NB4 (cell line): ENCODE data around the gene ASB6.
"Not testable (repeated sequence)": the region's sequence is repeated elsewhere in the genome, so short reads cannot be mapped to it uniquely, and the experiment has no call there.

Experiments
- DNase-seq: peaks from one replicate; pipeline ENCODE4 v3.0.0; 2010; ENCODE audit warnings: low read depth
- H3K4me3 ChIP-seq: one replicate; pipeline ENCODE4 v1.5.1; 2011; ENCODE audit warnings: mild to moderate bottlenecking, low read depth, low read length, moderate library complexity
- CTCF ChIP-seq: IDR thresholded peaks from one replicate; pipeline ENCODE4 v1.5.1; 2012; ENCODE audit warnings: low read depth, low read length
- MAX ChIP-seq: IDR thresholded peaks from 2 replicates; pipeline ENCODE4 v1.6.1; 2011; ENCODE audit warnings: low read depth, low read length
- MYC ChIP-seq: IDR thresholded peaks from 2 replicates; pipeline ENCODE4 v1.6.1; 2011; ENCODE audit warnings: low read depth, low read length
- POLR2A ChIP-seq: IDR thresholded peaks from 2 replicates; pipeline ENCODE4 v1.6.1; 2011; ENCODE audit warnings: mild to moderate bottlenecking; ENCODE audit not compliant: insufficient read length; ENCODE audit errors: extremely low read depth

The ASB6 gene

DNA sequence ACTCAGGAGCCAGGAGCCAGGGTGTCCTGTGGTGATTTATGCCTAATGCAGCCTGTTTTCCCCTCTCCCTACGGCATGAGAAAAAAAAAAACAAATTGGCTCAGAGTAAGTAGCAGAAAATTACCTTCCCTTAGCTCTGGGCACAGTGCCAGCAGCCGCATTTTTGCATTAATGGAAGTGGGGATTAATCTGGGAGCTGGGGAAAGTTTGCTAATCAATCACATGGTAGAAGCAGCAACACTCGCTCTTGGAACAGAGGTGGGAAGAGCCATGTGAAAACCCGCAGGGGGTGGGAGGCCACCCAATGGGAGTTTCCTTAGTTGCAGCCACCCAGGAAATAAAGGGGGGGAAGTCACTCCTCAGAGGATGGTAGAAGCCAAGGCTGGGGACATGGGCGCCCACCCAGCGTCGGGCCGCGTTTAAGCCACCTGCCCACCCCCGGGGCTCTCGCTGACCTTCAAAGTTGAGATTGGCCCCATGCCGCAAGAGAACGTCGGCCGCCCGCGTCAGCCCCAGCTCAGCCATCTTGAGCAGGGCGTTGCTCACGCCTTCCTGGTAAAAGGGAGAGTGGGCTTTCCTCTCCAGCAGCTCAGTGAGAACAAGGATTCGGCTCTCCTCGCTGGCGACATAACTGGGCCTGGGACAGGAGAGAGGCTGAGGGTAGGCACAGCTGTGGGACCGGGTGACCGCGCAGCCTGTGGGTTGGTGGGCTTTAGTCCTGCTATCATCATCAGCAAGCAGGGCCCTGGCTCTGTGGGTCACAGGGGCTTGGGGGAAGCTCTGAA is 1.7 kb downstream of the ASB6 start:
- DNase-seq = no peak
- peak overlapping the region; percentile 75 for H3K4me3 ChIP-seq
- no peak for TF ChIP-seq POLR2A
- no peak for TF ChIP-seq MAX
- no peak for TF ChIP-seq MYC
- TF ChIP-seq CTCF = no peak

GRCh38 chr9:129639756-129640085 is 2.2 kb downstream of the ASB6 start:
- DNase-seq = no peak
- H3K4me3 ChIP-seq = no peak overlapping the region
- TF ChIP-seq CTCF = no peak
- TF ChIP-seq MYC = no peak
- TF ChIP-seq MAX = no peak
- TF ChIP-seq POLR2A = no peak

GRCh38 chr9:129639034-129639630 is 2.8 kb downstream of the ASB6 start:
- TF ChIP-seq MYC = no peak
- TF ChIP-seq MAX = no peak
- TF ChIP-seq CTCF = no peak
- TF ChIP-seq POLR2A = no peak
- no peak for DNase-seq
- no peak overlapping the region for H3K4me3 ChIP-seq

GRCh38 chr9:129637673-129638439 is 4.1 kb downstream of the ASB6 start:
- TF ChIP-seq POLR2A = no peak
- TF ChIP-seq CTCF = no peak
- TF ChIP-seq MAX = no peak
- no peak for TF ChIP-seq MYC
- no peak overlapping the region for H3K4me3 ChIP-seq
- no peak for DNase-seq

DNA sequence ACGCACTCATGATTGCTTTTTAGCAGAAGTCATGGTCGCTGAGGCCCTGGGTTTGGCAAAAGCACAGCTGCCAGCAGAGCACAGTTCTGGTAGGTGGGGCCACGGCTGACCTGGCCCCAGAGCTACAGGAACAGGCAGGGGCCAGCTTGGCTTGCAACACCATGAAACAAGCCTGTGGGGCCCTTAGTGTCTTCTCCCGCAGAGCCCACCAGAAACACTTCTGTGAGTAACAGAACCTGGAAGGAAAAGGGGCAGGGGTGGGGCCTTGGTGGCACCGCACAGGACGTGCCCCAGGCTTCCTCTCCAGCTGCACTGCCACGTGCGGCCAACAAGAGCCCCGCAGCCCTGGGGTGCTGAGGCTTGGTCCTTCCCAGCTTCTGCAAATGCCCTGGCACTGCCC is 4.8 kb downstream of the ASB6 start:
- TF ChIP-seq MAX (no peak), POLR2A (no peak), MYC (no peak), CTCF (no peak)
- H3K4me3 ChIP-seq = no peak overlapping the region
- DNase-seq = no peak

- not testable (repeated sequence) for DNase-seq, H3K4me3 ChIP-seq
Observed at GRCh38 chr9:129636343-129636742, 5.6 kb downstream of the ASB6 start.
